ENCODE measurements around the gene TSPAN11.

TSPAN11 gene

GRCh38 chr12:30999723-31000122 is 73.2 kb downstream of the TSPAN11 start:
- TF ChIP-seq, protein P1, sequence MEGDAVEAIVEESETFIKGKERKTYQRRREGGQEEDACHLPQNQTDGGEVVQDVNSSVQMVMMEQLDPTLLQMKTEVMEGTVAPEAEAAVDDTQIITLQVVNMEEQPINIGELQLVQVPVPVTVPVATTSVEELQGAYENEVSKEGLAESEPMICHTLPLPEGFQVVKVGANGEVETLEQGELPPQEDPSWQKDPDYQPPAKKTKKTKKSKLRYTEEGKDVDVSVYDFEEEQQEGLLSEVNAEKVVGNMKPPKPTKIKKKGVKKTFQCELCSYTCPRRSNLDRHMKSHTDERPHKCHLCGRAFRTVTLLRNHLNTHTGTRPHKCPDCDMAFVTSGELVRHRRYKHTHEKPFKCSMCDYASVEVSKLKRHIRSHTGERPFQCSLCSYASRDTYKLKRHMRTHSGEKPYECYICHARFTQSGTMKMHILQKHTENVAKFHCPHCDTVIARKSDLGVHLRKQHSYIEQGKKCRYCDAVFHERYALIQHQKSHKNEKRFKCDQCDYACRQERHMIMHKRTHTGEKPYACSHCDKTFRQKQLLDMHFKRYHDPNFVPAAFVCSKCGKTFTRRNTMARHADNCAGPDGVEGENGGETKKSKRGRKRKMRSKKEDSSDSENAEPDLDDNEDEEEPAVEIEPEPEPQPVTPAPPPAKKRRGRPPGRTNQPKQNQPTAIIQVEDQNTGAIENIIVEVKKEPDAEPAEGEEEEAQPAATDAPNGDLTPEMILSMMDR (IDR thresholded peaks at IDR 0.05; ENCODE audit: borderline replicate concordance, control extremely low read depth, extremely low read depth, insufficient read depth, missing control alignments) = no peak
- in situ Hi-C loops (cut with MboI; ENCODE audit: low sequenced_read_pairs, unreplicated experiment) = no loop called here
- no peak for DNase-seq (ENCODE audit: low spot score)

DNA sequence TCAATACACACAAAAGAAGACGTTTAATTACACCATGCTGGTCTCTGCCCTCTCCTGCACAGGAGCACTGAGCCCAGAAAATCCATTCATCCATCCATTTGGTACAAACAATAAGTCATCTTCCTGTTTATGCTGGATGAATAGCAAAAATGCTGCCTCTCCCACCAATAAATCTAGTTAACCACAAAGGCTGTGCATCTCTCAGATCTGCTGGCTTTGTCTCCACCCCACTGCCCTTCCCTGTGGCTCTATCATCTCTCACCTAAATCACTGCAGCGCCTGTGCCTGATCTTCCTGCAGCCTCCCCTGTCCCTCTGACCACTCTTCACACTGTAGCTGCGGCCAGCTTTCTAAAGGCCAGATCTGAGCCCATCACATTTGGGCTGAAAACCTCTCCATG is 74.2 kb downstream of the TSPAN11 start:
- TF ChIP-seq, protein P1 (IDR thresholded peaks at IDR 0.05; ENCODE audit: borderline replicate concordance, control extremely low read depth, extremely low read depth, insufficient read depth, missing control alignments) = no peak
- no peak for DNase-seq (ENCODE audit: low spot score)
- in situ Hi-C loops (cut with MboI; ENCODE audit: low sequenced_read_pairs, unreplicated experiment) = no loop called here

DNA sequence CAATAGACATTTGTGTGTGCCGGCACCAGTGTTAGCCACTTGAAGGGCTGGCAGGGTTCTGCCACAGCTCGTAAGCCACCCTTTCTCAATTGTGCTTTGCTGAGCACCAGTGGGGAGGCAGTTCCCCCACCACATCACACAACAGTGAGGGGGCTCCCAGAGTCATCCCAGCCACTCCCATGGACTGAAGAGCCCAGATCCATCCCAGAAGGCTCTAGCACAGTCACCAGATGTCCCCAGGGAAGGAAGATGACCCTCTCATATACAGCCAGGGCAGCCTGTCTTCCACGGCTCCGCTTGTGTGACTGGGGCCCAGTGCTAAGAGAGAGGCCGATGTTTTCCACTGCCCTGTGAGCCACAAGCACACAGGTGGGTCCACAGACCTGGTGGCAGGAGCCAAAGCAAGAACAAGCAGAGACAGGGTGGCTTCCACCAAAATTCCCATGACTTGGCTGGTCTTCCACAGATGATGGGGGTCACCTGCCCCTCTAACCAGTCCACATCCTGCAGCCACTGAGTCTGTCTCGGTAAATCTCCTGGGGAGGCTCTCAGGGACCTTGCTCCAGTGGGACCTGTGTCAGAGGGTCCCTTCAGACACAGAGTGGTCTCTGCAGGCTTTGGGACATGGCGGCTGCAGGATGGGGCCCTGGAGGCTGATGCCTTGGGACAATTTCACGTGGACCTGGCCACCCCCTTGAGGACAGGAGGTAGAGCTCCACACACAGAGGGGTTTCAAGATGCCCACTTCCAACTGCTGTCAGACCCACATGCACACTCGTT is 75.2 kb downstream of the TSPAN11 start:
- TF ChIP-seq, protein P1 (IDR thresholded peaks at IDR 0.05; ENCODE audit: borderline replicate concordance, control extremely low read depth, extremely low read depth, insufficient read depth, missing control alignments) = no peak
- no peak for DNase-seq (ENCODE audit: low spot score)
- in situ Hi-C loops (cut with MboI; ENCODE audit: low sequenced_read_pairs, unreplicated experiment) = no loop called here

DNA sequence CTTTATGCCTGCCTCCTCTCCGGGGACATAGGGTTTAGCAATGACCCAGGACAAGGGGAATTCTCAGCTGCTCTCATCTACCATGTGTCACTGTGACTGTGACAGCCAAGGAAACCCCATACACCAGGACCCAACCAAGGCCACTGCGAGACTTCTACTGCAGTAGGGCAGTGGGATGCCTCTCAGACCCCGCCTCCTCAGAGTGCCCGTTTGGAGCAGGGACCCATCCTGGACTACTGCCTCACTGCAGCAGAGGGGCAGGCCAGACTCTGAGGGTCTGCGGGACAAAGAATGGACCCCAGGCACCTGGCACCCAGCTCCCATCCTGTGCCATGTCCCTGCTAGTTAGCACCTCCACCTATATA is 75.8 kb downstream of the TSPAN11 start:
- in situ Hi-C loops (cut with MboI; ENCODE audit: low sequenced_read_pairs, unreplicated experiment) = no loop called here
- DNase-seq (ENCODE audit: low spot score) = no peak
- TF ChIP-seq, protein P1 (IDR thresholded peaks at IDR 0.05; ENCODE audit: borderline replicate concordance, control extremely low read depth, extremely low read depth, insufficient read depth, missing control alignments) = no peak

DNA sequence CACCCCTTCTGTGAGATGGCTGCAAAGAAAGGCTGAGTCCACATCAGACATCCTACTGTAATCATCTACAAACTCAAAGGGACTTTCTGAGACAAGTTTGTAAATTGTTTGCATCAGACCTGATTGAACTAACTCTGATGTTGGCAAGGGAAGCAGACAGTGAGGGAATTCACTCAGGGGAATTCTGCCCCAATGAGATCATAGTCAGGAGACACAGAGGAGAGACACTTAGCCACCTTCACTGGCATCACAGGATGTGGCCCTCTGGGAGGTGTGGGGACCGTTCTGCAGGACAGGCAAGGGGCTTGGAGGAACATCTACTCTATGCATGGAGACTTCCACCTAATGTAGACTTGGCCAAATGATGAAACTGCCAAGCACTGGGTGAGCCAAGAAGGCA is 76.5 kb downstream of the TSPAN11 start:
- TF ChIP-seq, protein P1 (IDR thresholded peaks at IDR 0.05; ENCODE audit: borderline replicate concordance, control extremely low read depth, extremely low read depth, insufficient read depth, missing control alignments) = no peak
- in situ Hi-C loops (cut with MboI; ENCODE audit: low sequenced_read_pairs, unreplicated experiment) = no loop called here
- no peak for DNase-seq (ENCODE audit: low spot score)

DNA sequence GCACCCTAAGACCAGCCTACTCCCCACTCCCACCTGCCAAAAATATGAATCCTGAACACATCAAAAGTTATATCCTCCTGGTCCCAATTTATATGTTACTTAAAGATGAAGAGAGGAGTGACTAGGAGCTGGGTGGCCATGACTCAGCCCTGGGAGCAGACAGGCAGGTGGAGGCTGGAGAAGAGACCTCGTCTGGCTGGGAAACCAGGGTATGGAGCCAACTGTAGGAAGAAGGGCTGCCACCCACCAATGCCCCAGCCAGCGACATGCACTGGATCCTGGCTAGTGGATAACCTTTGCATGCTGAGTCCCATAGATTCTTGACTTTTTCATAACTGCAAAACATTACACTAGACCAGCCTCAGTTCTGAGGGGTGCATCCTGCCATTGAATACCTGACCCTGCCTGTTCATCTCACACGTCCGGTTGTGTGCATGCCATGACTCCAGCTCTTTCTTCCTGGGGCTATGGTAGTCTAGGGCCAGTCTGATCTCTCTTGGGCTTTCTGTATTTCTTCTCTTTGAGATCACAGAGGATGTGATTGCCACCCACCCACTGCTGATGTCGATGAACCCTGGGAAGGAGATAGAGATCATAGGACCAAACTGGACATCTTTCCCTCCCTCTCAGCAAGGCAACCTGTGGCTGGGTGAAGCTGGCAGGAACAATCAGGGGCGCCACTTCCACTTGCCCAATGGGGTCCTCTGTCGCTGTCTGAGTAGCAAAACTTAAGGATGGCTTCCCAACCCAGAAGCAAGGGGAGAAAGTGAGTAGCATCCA is 77.5 kb downstream of the TSPAN11 start:
- no peak for DNase-seq (ENCODE audit: low spot score)
- TF ChIP-seq, protein P1 (IDR thresholded peaks at IDR 0.05; ENCODE audit: borderline replicate concordance, control extremely low read depth, extremely low read depth, insufficient read depth, missing control alignments) = no peak
- in situ Hi-C loops (cut with MboI; ENCODE audit: low sequenced_read_pairs, unreplicated experiment) = no loop called here

Data from GM13976 (cell line).